OCI-LY7 (cell line): ENCODE measurements around the gene TOR2A. TPM values are rescaled to one million over a fixed set of nuclear protein-coding genes. Genes with fewer than 3 reads are reported as not detected.

Experiments used
- BruUV-seq: library from RNA; stranded (reverse); fragments of 400-500 nt; replicated peaks from 2 replicates; lab custom pipeline; 2021; lab: Mats Ljungman, UMichigan
- CTCF ChIA-PET: fragments of 300-600 bp; sonication (Branson Sonifier 250); formaldehyde crosslinking; loops from one replicate; lab custom pipeline; 2022; ENCODE audit warnings: antibody characterized with exemption; ENCODE audit not compliant: unreplicated experiment; lab: Charles Lee
- POLR2A ChIA-PET: fragments of 300-600 bp; sonication (Branson Sonifier 250); formaldehyde crosslinking; loops from one replicate; lab custom pipeline; 2022; ENCODE audit warnings: antibody characterized with exemption; lab: Charles Lee
- DNase-seq: peaks from one replicate; pipeline ENCODE4 v3.0.0-alpha.2; 2015; ENCODE audit warnings: low spot score
- H2AFZ ChIP-seq: fragments of 200-600 bp; sonication (generic), shearing (Covaris generic); 2 replicates; pipeline ENCODE4 v1.6.1; 2014; ENCODE audit warnings: mild to moderate bottlenecking, antibody characterized with exemption, low read length, moderate library complexity
- H3K27ac ChIP-seq: fragments of 200-600 bp; sonication (generic); 2 replicates; pipeline ENCODE4 v1.5.1; 2014; ENCODE audit warnings: mixed run types, low read depth, mild to moderate bottlenecking, moderate library complexity, low read length, inconsistent platforms; ENCODE audit not compliant: poor library complexity, severe bottlenecking
- H3K36me3 ChIP-seq: fragments of 200-600 bp; sonication (generic); 2 replicates; pipeline ENCODE4 v1.6.1; 2014; ENCODE audit warnings: mild to moderate bottlenecking, antibody characterized with exemption, low read length, moderate library complexity, mixed read lengths; ENCODE audit not compliant: insufficient read depth
- H3K4me1 ChIP-seq: fragments of 200-600 bp; sonication (generic); 2 replicates; pipeline ENCODE4 v1.5.1; 2014; ENCODE audit warnings: mild to moderate bottlenecking, low read length; ENCODE audit not compliant: insufficient read depth, poor library complexity, severe bottlenecking
- H3K4me2 ChIP-seq: fragments of 200-600 bp; sonication (generic); 2 replicates; pipeline ENCODE4 v1.6.1; 2014; ENCODE audit warnings: mild to moderate bottlenecking, low read length
- H3K4me3 ChIP-seq: fragments of 200-600 bp; sonication (generic); 2 replicates; pipeline ENCODE4 v1.5.1; 2014; ENCODE audit warnings: mild to moderate bottlenecking, low read depth, low read length; ENCODE audit not compliant: poor library complexity, severe bottlenecking
- H3K79me2 ChIP-seq: fragments of 200-600 bp; sonication (generic); 2 replicates; pipeline ENCODE4 v1.6.1; 2016; ENCODE audit warnings: low read depth, mild to moderate bottlenecking, low read length, moderate library complexity, mixed read lengths; ENCODE audit not compliant: insufficient read depth
- H3K9me2 ChIP-seq: fragments of 200-600 bp; sonication (generic); 2 replicates; pipeline ENCODE4 v1.6.1; 2016; ENCODE audit warnings: mild to moderate bottlenecking, low read length, mixed read lengths; ENCODE audit not compliant: insufficient read depth
- H3K9me3 ChIP-seq: fragments of 200-600 bp; sonication (generic); 2 replicates; pipeline ENCODE4 v1.6.1; 2014; ENCODE audit warnings: mild to moderate bottlenecking, mixed run types, low read length, mixed read lengths
- H4K20me1 ChIP-seq: fragments of 200-600 bp; sonication (generic); 2 replicates; pipeline ENCODE4 v1.6.1; 2014; ENCODE audit warnings: mild to moderate bottlenecking, antibody characterized with exemption, low read length, moderate library complexity, mixed read lengths; ENCODE audit not compliant: insufficient read depth
- EZH2phosphoT487 ChIP-seq: fragments of 200-600 bp; sonication (generic); IDR thresholded peaks from 2 replicates; pipeline ENCODE4 v1.6.1; 2018; ENCODE audit warnings: low read depth, borderline replicate concordance, mild to moderate bottlenecking, mixed run types, antibody characterized with exemption, low read length, moderate library complexity, mixed read lengths
- intact Hi-C: fragments of 100-400 bp; cut with micrococcal nuclease; formaldehyde crosslinking; loops from one replicate; pipeline ENCODE4 v1.10.0; 2022; ENCODE audit not compliant: unreplicated experiment
- total RNA-seq, 2 experiments: library from RNA; depleted of rRNA in 1 of 2; stranded (reverse); fragments of >200 nt in 1 of 2; shearing (Covaris generic) in 1 of 2; gene quantifications; 2 replicates each; pipeline ENCODE4 v1.2.3, GENCODE V29; 2014 to 2022
- TF ChIP-seq, protein P1 (sequence below): fragments of 200-600 bp; sonication (generic); conservative IDR thresholded peaks from 2 replicates; pipeline ENCODE4 v1.5.1; 2014; ENCODE audit warnings: mild to moderate bottlenecking, antibody characterized with exemption, low read length, moderate library complexity, mixed read lengths

Gene TOR2A
- total RNA-seq, 2 experiments from 2014 or later: 13.9 to 17.9 TPM

DNA sequence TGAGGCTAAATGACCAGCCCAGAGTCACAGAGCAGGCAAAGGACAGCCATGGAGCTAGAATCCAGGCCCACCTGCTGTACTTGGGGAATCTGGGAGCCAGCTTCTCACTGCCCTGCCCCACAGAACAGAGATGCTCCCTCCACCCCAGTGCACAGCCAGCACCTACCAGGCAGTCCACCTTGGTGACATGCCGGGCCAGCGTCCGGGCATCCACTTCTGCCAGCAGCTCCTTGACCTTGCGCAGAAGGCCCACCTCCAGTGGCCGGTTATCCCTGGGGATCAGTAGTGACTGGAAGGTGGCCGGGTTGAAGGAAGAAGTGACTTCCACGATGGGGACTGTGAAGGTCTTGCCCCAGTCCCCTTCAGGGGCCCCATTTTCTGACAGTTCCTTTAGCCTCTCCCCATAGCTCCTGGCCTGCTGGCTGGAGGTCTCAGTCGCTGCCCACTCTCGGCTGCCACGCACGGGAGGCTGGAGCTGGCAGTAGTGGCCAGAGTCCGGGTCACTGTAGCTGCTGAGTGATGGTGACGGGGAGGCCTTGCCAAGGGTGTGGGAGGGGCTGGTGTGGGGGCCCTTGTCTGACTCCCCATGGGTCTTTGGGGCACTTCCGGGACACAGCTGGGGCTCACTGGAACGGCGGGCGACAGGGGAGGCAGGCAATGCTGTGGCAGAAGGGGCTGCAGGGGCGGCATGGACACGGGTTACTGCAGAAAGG lies 9.5 kb upstream of the TOR2A start:
- no TSS peak for BruUV-seq
- ChIA-PET POLR2A (interaction anchor here (0.5 to 1.2 kb wide), 4 partner anchors 10 to 1523 kb away, joined by 3 to 6 read pairs (median 4); no protein-coding TSS in a partner anchor), CTCF (interaction anchor here (0.6 kb wide), 1 partner anchor 58 kb away, joined by 3 read pairs; no protein-coding TSS in a partner anchor)
- Histone ChIP-seq H3K79me2 (no peaks in the 10 kb centered on the region), H3K9me2 (no peaks in the 10 kb centered on the region), H3K4me1 (no peaks in the 10 kb centered on the region), H3K4me2 (no peak overlapping the region), H3K27ac (no peak overlapping the region), H3K36me3 (peaks cover 74% of the 10 kb centered on the region), H3K4me3 (no peak overlapping the region), H2AFZ (no peak overlapping the region), H4K20me1 (no peaks in the 10 kb centered on the region), H3K9me3 (no peaks in the 10 kb centered on the region)
- intact Hi-C loops: no loop called here
- TF ChIP-seq EZH2phosphoT487: no peak
- TF ChIP-seq, protein P1, sequence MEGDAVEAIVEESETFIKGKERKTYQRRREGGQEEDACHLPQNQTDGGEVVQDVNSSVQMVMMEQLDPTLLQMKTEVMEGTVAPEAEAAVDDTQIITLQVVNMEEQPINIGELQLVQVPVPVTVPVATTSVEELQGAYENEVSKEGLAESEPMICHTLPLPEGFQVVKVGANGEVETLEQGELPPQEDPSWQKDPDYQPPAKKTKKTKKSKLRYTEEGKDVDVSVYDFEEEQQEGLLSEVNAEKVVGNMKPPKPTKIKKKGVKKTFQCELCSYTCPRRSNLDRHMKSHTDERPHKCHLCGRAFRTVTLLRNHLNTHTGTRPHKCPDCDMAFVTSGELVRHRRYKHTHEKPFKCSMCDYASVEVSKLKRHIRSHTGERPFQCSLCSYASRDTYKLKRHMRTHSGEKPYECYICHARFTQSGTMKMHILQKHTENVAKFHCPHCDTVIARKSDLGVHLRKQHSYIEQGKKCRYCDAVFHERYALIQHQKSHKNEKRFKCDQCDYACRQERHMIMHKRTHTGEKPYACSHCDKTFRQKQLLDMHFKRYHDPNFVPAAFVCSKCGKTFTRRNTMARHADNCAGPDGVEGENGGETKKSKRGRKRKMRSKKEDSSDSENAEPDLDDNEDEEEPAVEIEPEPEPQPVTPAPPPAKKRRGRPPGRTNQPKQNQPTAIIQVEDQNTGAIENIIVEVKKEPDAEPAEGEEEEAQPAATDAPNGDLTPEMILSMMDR: no peak
- DNase-seq: no peak

DNA sequence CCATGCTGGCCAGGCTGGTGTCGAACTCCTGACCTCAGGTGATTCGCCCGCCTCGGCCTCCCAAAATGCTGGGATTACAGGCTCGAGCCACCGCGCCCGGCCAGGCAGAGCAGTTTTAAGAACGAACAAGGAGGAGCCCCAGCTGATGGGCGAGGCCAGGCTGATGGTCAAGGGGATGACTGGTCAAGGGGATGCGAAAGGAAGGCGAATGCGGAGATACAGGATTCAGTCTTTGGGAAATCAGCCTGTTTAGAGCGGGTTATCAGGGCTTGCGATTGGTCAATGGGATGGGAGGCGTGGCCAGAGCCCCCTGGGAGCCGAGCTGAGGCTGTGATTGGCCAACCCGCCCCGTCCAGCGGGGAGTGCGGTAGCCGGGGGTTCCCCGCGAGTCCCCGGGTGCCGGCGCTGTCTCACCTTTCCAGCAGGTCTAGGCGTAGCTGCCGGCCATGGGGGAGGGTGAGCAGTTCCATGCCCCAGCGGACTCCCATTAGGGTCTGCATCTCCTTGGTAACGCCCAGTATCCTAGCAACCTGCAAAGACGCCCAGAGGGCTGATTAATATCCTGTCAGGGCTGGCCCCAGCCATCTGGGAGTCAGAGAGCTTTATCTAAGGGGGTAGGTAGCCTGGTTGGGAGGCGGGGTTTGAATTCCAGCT lies 7.5 kb upstream of the TOR2A start:
- Histone ChIP-seq H3K79me2 (no peaks in the 10 kb centered on the region), H3K4me2 (no peak overlapping the region), H3K9me2 (no peaks in the 10 kb centered on the region), H2AFZ (no peak overlapping the region), H4K20me1 (no peaks in the 10 kb centered on the region), H3K9me3 (no peaks in the 10 kb centered on the region), H3K36me3 (peaks cover 70% of the 10 kb centered on the region), H3K27ac (no peak overlapping the region), H3K4me3 (no peak overlapping the region), H3K4me1 (no peaks in the 10 kb centered on the region)
- no TSS peak for BruUV-seq
- ChIA-PET POLR2A (no interaction called here), CTCF (no interaction called here)
- intact Hi-C loops: no loop called here
- TF ChIP-seq EZH2phosphoT487: no peak
- TF ChIP-seq, protein P1: no peak
- DNase-seq: no peak
